DMS153 treated with DMSO at 0.1 percent for 48 hours (cell line): ENCODE results near the gene TMPRSS3.

ENCODE experiments used
- DNase-seq: peaks from one replicate; lab custom pipeline; 2025; ENCODE audit not compliant: unreplicated experiment; lab: John Stamatoyannopoulos, UW

The TMPRSS3 gene

GRCh38 chr21:42390193-42390592 lies 5.7 kb downstream of the TMPRSS3 start:
- DNase-seq, result no peak

DNA sequence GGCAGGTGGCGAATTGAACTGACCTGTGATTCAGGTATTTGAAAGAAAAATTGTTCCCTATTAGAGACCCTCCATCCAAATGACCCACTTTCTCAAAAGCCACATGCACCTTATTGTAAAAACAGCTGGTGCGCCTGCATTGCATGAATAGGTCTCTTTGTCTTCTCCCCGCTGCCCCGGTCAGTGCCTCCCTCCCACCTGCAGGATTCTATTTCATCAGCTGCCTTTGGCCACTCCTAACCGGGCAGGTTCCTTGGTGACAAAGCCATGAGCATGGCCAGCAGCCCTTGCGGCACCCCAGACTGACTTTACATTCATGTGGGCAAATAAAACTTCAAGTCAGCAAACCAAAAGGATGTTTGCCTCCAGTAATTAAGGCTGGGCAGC lies 6.4 kb downstream of the TMPRSS3 start:
- DNase-seq, result no peak

DNA sequence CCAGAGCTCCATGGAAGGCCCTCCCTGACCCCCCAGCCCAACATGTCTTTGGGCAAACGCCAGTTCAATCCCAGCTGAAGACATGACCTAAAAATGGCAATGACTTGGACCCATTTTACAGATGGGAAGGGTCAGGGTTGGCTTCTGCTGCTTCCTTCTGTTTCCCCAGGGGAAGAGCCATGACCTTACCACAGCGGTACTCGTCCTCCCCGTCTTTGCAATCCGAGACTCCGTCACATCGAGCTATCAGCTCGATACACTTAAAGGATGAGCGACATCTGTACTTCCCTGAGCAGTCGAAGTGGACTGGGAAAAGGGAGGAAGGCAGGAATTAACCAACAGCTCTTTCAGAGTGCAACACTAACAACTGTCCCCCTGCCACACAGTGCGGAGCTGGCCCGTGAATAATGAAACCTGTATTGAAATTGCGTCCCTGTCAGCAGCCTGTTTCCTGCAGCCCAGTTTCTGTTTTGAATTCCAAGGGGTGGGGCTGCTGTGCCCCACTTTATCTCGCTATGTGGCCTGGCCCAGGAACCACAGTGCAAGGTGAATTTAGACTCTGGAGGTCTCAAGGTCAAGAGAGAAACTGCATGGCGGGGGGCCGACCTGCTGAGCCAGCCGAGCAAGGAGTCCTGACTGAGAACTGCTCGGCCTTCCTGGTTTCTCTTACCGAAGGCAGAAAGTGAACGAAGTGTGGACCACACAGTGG lies 7.0 kb downstream of the TMPRSS3 start:
- DNase-seq, result no peak

- DNase-seq, result no peak
These were observed 8.0 kb downstream of the TMPRSS3 start for GRCh38 chr21:42387843-42388340.

GRCh38 chr21:42387164-42387563 lies 8.7 kb downstream of the TMPRSS3 start:
- DNase-seq, result no peak

DNA sequence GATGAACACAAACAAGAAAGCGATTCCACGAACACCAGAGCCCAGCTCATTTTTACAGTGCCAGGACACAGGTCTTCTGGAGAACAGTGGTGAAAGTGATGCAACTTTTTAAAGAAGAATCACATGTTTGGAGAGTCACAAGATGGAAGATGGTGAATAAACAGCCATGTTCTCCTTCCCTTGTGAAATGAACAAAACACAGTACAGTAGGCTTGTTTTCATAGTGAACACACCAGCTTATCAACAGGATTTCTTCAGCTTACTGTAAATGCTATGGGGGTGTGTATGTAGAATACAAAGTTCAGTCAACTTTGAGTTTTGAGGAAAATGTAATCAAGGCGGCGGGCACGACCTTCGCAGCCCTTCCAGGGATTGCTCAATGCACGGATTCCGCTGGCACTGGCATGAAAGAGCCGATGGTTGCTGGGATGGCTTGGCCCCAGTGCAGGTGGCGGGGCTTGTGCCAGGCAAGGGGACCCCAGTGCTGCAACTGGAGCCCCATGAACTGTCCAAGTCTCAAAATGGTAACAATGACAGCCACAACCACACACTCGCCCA lies 9.7 kb downstream of the TMPRSS3 start:
- DNase-seq, result no peak

GRCh38 chr21:42385619-42386018 lies 10.2 kb downstream of the TMPRSS3 start:
- no peak for DNase-seq

DNA sequence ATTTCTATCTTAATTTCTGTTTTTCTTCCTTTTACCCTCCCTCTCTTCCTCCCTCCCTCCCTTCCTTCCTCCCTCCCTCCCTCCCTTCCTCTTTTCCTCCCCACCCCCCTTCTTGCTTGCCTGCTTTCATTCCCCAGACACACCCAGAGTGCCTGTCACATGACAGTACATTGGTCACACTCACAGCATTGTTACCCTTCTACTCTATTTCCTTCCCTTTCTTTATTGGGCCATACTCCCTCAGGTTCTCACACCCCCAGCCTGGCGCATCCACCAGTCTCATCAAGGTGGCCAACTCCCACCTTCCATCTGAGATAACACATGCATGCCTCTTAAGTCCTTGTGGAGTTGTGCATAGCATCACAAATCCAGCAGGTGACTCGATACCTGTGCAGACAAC lies 10.9 kb downstream of the TMPRSS3 start:
- no peak for DNase-seq

GRCh38 chr21:42384156-42384945 lies 11.5 kb downstream of the TMPRSS3 start:
- peak; percentile 39 for DNase-seq

GRCh38 chr21:42383331-42383730 lies 12.5 kb downstream of the TMPRSS3 start:
- no peak for DNase-seq

DNA sequence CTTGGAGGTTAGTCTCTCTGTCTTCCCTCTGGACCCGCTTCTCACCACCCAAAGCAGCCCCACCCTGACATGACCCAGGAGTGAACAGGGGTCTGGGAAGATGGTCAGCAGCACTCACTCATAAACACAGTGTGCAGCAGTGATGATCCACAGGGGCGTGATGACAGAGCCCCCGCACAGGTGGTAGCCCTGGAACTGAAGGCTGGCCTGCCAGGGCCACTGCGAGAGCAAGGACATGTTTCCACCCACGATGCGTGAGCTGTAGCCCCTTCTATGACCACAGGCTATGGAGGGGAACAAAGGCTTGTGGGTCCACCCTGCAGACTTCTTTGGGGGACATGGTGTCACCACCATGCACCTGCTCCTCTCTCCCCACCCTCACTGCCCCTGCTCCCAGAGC lies 12.9 kb downstream of the TMPRSS3 start:
- no peak for DNase-seq

- peak; percentile 15 for DNase-seq
These were observed 14.4 kb downstream of the TMPRSS3 start for GRCh38 chr21:42381347-42381984.

- no peak for DNase-seq
These were observed 16.2 kb downstream of the TMPRSS3 start for GRCh38 chr21:42379426-42380215.

DNA sequence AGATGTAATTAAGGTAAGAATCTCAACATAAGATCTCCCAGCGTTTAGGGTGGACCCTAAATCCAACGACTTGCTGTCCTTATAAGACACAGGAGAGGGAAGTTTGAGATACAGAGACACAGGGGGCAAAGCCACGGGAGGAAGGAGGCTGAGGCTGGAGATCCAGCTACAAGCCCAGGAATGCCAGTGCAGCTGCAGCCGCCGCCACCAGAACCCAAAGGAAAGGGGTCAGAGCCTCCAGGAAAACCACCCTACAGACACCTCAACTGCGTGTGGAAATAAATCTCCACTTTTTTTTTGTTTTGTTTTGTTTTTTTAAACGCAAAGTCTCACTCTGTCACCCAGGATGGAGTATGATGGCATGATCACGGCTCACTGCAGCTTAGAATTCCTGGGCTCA lies 17.4 kb downstream of the TMPRSS3 start:
- no peak for DNase-seq

DNA sequence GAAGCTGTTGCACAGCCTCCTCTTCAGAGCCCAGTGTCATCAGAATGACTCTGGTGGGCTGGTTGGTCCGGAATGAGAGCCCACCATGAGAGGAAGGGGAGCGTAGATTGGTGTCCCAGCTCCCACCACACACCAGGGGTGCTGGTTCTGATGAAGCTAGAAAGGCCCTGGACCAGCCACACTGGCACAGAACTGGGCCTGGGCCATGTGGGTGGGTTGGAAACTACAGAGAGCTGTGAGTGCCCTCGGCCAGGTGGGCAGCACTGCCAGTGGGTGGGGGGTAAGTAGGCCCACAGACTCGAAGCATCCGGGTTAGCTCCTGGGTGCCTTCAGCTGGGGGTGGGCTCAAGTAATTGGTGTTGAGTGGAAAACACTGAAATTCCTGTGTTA lies 17.9 kb downstream of the TMPRSS3 start:
- no peak for DNase-seq

DNA sequence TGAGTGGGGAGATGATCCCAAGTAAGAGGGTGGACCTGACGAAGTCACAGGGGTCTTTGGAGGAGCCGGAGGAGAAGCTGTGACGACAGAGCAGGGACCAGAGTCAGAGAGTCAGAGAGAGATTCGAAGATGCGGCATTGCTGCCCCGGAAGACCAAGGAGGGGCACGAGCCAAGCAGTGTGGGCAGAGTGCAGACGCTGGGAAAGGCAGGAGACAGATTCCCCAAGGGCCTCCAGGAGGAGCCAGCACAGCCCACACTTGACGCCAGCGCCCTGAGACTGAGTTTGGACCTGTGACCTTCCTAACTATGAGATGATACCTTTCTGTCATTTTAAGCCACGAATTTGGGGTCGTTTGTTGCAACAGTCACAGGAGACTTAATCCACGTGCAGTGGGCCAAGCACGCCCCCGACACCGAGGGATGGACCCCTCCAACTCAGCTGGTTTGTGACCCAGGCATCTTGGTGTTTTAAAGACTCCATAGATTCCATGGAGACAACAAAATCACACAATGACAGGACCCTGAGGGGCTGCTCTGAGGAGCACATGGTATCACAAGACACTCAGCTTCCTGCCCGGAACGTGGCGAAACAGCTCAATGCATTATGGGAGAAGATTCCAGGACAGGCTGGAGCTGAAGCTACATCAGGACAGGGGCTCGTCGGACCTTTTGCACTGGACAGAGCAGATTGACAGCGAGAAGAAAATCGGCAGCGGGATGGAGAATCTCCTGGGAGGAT lies 18.5 kb downstream of the TMPRSS3 start:
- DNase-seq, result no peak

- DNase-seq, result no peak
These were observed 19.4 kb downstream of the TMPRSS3 start for GRCh38 chr21:42376338-42376982.

GRCh38 chr21:42375966-42376337 lies 19.9 kb downstream of the TMPRSS3 start:
- DNase-seq, result no peak

GRCh38 chr21:42375506-42375905 lies 20.3 kb downstream of the TMPRSS3 start:
- DNase-seq, result no peak
